ENCODE measurements around the gene USP20.

The USP20 gene

GRCh38 chr9:129839324-129840023 lies 4.2 kb downstream of the USP20 start:
- no peak for TF ChIP-seq CTCF (IDR thresholded peaks at IDR 0.05; ENCODE audit: extremely low read depth, insufficient read depth, missing control alignments)
- in situ Hi-C loops (cut with MboI; ENCODE audit: low pct_unique_long_range_greater_than_20kb, low sequenced_read_pairs, unreplicated experiment): no loop called here
- DNase-seq (ENCODE audit: low spot score): no peak

GRCh38 chr9:129840034-129840433 lies 4.8 kb downstream of the USP20 start:
- no peak for DNase-seq (ENCODE audit: low spot score)
- in situ Hi-C loops (cut with MboI; ENCODE audit: low pct_unique_long_range_greater_than_20kb, low sequenced_read_pairs, unreplicated experiment): no loop called here
- TF ChIP-seq CTCF (IDR thresholded peaks at IDR 0.05; ENCODE audit: extremely low read depth, insufficient read depth, missing control alignments): no peak

- TF ChIP-seq CTCF (IDR thresholded peaks at IDR 0.05; ENCODE audit: extremely low read depth, insufficient read depth, missing control alignments): no peak
- in situ Hi-C loops (cut with MboI; ENCODE audit: low pct_unique_long_range_greater_than_20kb, low sequenced_read_pairs, unreplicated experiment): no loop called here
- no peak for DNase-seq (ENCODE audit: low spot score)
These were observed 5.8 kb downstream of the USP20 start for GRCh38 chr9:129841071-129841470.

- no peak for TF ChIP-seq CTCF (IDR thresholded peaks at IDR 0.05; ENCODE audit: extremely low read depth, insufficient read depth, missing control alignments)
- no peak for DNase-seq (ENCODE audit: low spot score)
- in situ Hi-C loops (cut with MboI; ENCODE audit: low pct_unique_long_range_greater_than_20kb, low sequenced_read_pairs, unreplicated experiment): no loop called here
These were observed 10.1 kb downstream of the USP20 start for GRCh38 chr9:129845373-129845772.

- in situ Hi-C loops (cut with MboI; ENCODE audit: low pct_unique_long_range_greater_than_20kb, low sequenced_read_pairs, unreplicated experiment): no loop called here
- TF ChIP-seq CTCF (IDR thresholded peaks at IDR 0.05; ENCODE audit: extremely low read depth, insufficient read depth, missing control alignments): no peak
- DNase-seq (ENCODE audit: low spot score): no peak
These were observed 13.6 kb downstream of the USP20 start for GRCh38 chr9:129848712-129849441.

- DNase-seq (ENCODE audit: low spot score): no peak
- TF ChIP-seq CTCF (IDR thresholded peaks at IDR 0.05; ENCODE audit: extremely low read depth, insufficient read depth, missing control alignments): no peak
- in situ Hi-C loops (cut with MboI; ENCODE audit: low pct_unique_long_range_greater_than_20kb, low sequenced_read_pairs, unreplicated experiment): no loop called here
These were observed 14.6 kb downstream of the USP20 start for GRCh38 chr9:129849901-129850300.

All from GM13977 (cell line).